Natural killer cell (primary cell): Measurements from ENCODE around the gene SEBOX. TPM values are rescaled to one million over a fixed set of nuclear protein-coding genes. Genes with fewer than 3 reads are reported as not detected.
A peak's percentile ranks its signal among the peaks of the same experiment; 100 is the strongest.

Experiments used
- ATAC-seq, 3 donors: fragments of 150-1000 bp in 2 of 3; fragments of 200-7000 bp in 1 of 3; cut with Tn5 transposase; 1 replicate in 1 of 3; 2 replicates in 2 of 3; pipeline ENCODE4 v1.10.0; 2021; ENCODE audit warnings: mild to moderate bottlenecking in 2 of 3, moderate library complexity in 2 of 3
- DNase-seq, 2 donors: peaks; one replicate each; pipeline versions ENCODE4 v3.0.0 to v3.0.0-alpha.2; 2013 to 2021; ENCODE audit warnings: mixed read lengths in 1 of 2
- H3K27ac ChIP-seq: one replicate; pipeline ENCODE4 v1.5.1; 2013; ENCODE audit warnings: mild to moderate bottlenecking, low read length
- H3K27me3 ChIP-seq: one replicate; pipeline ENCODE4 v1.6.1; 2013; ENCODE audit warnings: low read length; ENCODE audit not compliant: control insufficient read depth, insufficient read depth
- H3K36me3 ChIP-seq: one replicate; pipeline ENCODE4 v1.6.1; 2013; ENCODE audit warnings: low read length; ENCODE audit not compliant: control insufficient read depth, insufficient read depth
- H3K4me1 ChIP-seq: one replicate; pipeline ENCODE4 v1.6.1; 2013; ENCODE audit warnings: low read length; ENCODE audit not compliant: control insufficient read depth, insufficient read depth
- H3K4me3 ChIP-seq: one replicate; pipeline ENCODE4 v1.5.1; 2013; ENCODE audit warnings: low read length
- H3K9me3 ChIP-seq: one replicate; pipeline ENCODE4 v1.6.1; 2013; ENCODE audit warnings: low read length; ENCODE audit not compliant: control insufficient read depth, insufficient read depth
- H3K27ac Mint-ChIP-seq, 2 donors: one replicate each; pipeline ENCODE4 v1.8.0; 2022; ENCODE audit warnings: mild to moderate bottlenecking in 2 of 2, mixed read lengths in 2 of 2, moderate library complexity in 1 of 2
- H3K27me3 Mint-ChIP-seq, 2 donors: one replicate each; pipeline ENCODE4 v1.8.0; 2022; ENCODE audit warnings: low read depth in 2 of 2, mixed read lengths in 2 of 2
- H3K36me3 Mint-ChIP-seq: one replicate; pipeline ENCODE4 v1.8.0; 2022; ENCODE audit warnings: mixed read lengths
- H3K4me1 Mint-ChIP-seq, 2 donors: one replicate each; pipeline ENCODE4 v1.8.0; 2022; ENCODE audit warnings: mixed read lengths in 2 of 2
- H3K4me3 Mint-ChIP-seq: one replicate; pipeline ENCODE4 v1.8.0; 2022; ENCODE audit warnings: mild to moderate bottlenecking, moderate library complexity, mixed read lengths
- H3K9me3 Mint-ChIP-seq, 2 donors: one replicate each; pipeline ENCODE4 v1.8.0; 2022; ENCODE audit warnings: mixed read lengths in 2 of 2
- whole genome bisulfite sequencing: methylation state at CpG from one replicate; pipeline ENCODE4 v1.1.7; 2013; ENCODE audit warnings: missing lambda C conversion rate; ENCODE audit not compliant: insufficient coverage; 5-methylcytosine and 5-hydroxymethylcytosine counted together
- intact Hi-C: fragments of 100-400 bp; cut with micrococcal nuclease; formaldehyde crosslinking; loops from one replicate; pipeline ENCODE4 v1.14.2; 2022
- total RNA-seq, 4 donors: library from RNA; stranded (reverse); fragments of 120-200 nt in 1 of 4; gene quantifications; one replicate each; pipeline versions ENCODE4 v1.2.3 to v1.2.4, GENCODE V29; 2013 to 2022
- TF ChIP-seq, protein P1 (sequence below): fragments of 200-600 bp; IDR thresholded peaks from one replicate; pipeline ENCODE4 v1.8.0; 2022; ENCODE audit warnings: antibody characterized with exemption

Gene SEBOX
- total RNA-seq, 3 donors from 2014 or later (not counting 1 experiment from before 2014, with no cell fraction given): not detected

DNA sequence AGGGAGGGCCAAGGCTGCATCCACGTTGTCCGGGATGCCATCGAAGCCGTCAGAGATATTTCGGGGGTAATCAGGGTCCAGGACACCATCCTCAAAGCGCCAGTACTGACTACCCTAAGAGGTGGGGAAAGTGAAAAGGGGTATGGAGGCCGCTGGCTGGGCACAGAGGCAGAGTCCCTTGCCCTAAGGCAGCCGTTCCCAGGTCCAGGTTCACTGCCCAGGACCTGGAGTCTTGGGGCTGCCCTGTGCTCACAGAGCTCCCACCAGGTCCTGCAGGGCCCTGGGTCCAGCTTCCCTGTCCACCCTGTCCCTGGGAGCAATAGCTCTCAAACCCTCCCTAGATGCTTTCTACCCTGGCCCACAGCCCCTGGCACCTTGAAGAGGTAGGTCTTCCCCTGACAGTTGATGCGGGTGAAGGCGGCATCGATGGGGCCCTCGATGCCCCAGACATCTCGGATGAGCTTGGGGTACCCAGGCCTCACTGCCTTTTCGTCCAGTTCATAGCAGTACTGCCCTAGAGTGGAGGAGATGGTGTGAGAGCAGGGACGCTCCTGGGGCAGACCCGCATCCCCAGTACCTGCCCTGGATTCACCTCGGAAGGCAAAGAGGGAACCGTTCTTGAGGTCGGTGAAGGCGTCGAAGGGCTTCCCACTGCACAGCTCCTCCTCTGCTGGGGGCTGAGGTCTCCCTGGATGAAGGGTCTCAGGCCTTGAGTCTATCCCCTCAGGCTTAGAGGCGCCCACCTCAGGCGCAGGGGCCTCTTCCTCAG is 4.1 kb upstream of the SEBOX start:
- intact Hi-C loops: no loop called here
- peak overlapping the region; percentile 34 to 93 for H3K27ac Mint-ChIP-seq
- peaks cover 10 to 23% of the 10 kb centered on the region in 2 donors for H3K4me1 Mint-ChIP-seq
- H3K9me3 Mint-ChIP-seq: no peaks in the 10 kb centered on the region
- WGBS: 93% methylated on average over 23 of the region's 23 CpGs
- no peaks in the 10 kb centered on the region for H3K36me3 Mint-ChIP-seq
- DNase-seq (no peak), ATAC-seq (no peak)
- Histone ChIP-seq H3K4me3 (no peak overlapping the region), H3K27me3 (no peaks in the 10 kb centered on the region), H3K4me1 (peaks cover 23% of the 10 kb centered on the region), H3K9me3 (no peaks in the 10 kb centered on the region), H3K27ac (no peak overlapping the region), H3K36me3 (peaks cover 2% of the 10 kb centered on the region)
- TF ChIP-seq, protein P1, sequence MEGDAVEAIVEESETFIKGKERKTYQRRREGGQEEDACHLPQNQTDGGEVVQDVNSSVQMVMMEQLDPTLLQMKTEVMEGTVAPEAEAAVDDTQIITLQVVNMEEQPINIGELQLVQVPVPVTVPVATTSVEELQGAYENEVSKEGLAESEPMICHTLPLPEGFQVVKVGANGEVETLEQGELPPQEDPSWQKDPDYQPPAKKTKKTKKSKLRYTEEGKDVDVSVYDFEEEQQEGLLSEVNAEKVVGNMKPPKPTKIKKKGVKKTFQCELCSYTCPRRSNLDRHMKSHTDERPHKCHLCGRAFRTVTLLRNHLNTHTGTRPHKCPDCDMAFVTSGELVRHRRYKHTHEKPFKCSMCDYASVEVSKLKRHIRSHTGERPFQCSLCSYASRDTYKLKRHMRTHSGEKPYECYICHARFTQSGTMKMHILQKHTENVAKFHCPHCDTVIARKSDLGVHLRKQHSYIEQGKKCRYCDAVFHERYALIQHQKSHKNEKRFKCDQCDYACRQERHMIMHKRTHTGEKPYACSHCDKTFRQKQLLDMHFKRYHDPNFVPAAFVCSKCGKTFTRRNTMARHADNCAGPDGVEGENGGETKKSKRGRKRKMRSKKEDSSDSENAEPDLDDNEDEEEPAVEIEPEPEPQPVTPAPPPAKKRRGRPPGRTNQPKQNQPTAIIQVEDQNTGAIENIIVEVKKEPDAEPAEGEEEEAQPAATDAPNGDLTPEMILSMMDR: no peak
- no peaks in the 10 kb centered on the region for H3K27me3 Mint-ChIP-seq
- H3K4me3 Mint-ChIP-seq: peak overlapping the region; percentile 31

DNA sequence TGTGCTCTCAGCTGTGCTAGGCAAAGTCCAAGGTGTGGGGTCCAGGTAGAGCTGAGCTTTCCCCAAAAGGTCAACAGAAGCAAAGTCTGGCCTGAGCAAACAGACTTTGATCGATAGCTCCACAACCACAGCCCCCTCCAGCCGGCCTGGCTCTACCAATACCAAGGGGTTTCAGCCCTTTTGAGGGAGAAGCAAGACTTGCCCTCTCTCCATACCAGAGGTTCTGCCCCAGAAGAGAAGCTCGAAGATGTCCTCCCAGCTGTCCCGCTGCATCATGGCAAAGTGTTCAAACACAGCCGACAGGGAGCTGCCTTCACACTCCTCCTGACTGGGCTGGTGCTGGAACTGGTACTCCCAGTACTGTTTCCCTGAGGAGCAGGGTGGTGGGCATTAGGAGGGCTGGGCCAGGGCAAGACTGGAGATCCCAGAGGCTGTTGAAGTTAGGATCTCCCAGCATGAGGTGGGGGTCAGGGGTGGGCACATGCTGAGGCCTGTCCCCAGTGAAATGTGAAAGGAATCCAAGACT is 3.4 kb upstream of the SEBOX start:
- peaks cover 20% of the 10 kb centered on the region for H3K4me1 ChIP-seq
- H3K4me3 ChIP-seq: no peak overlapping the region
- H3K9me3 ChIP-seq: no peaks in the 10 kb centered on the region
- ATAC-seq (no peak), DNase-seq (no peak)
- H3K36me3 ChIP-seq: peaks cover 6% of the 10 kb centered on the region
- H3K27ac ChIP-seq: no peak overlapping the region
- H3K4me3 Mint-ChIP-seq: no peak overlapping the region
- WGBS: 92% methylated on average over 5 of the region's 5 CpGs
- no peak overlapping the region for H3K27ac Mint-ChIP-seq
- TF ChIP-seq, protein P1: no peak
- no peaks in the 10 kb centered on the region for H3K27me3 ChIP-seq
- no peaks in the 10 kb centered on the region for H3K27me3 Mint-ChIP-seq
- H3K4me1 Mint-ChIP-seq: peaks cover 7 to 20% of the 10 kb centered on the region in 2 donors
- no peaks in the 10 kb centered on the region for H3K9me3 Mint-ChIP-seq
- intact Hi-C loops: no loop called here
- H3K36me3 Mint-ChIP-seq: no peaks in the 10 kb centered on the region

DNA sequence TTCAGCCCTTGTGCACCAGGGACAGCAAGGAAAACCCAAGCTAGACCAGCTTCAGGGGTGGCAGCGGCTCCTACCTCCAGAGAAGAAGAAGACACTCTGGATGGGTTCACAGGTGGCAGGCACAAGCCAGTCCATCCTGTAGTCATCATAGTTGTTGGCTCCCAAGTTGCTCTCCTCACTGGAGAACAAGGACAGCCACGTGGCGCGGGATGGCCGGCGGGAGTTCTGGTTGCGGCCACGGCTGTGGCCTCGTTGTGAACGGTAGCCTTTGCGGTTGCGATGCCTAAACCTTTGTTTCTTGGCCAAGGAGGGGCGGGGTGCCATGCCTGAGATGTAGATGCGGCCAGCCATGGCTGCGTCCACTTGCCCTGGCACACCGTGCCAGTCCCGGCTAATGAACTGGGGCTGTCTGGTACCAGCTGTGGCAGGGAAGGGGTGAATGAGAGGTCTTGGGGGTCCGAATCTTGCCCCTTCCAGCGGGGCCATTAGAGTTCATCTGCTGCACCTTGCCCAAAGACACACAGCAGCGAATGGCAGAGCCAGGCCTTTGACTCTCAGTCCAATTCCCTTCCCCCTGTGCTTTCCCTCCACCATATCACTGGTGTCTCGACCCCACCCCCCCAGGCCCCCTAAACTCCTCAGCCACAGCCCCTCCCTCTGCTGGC is 2.8 kb upstream of the SEBOX start:
- no peaks in the 10 kb centered on the region for H3K27me3 Mint-ChIP-seq
- no peak overlapping the region for H3K27ac ChIP-seq
- WGBS: 94% methylated on average over 21 of the region's 21 CpGs
- intact Hi-C loops: no loop called here
- no peaks in the 10 kb centered on the region for H3K9me3 ChIP-seq
- H3K4me3 Mint-ChIP-seq: no peak overlapping the region
- TF ChIP-seq, protein P1: no peak
- no peak overlapping the region for H3K4me3 ChIP-seq
- DNase-seq (no peak), ATAC-seq (no peak)
- H3K36me3 ChIP-seq: peaks cover 10% of the 10 kb centered on the region
- no peaks in the 10 kb centered on the region for H3K9me3 Mint-ChIP-seq
- no peaks in the 10 kb centered on the region for H3K36me3 Mint-ChIP-seq
- no peaks in the 10 kb centered on the region for H3K27me3 ChIP-seq
- H3K4me1 Mint-ChIP-seq: peaks cover 1 to 15% of the 10 kb centered on the region in 2 donors
- no peak overlapping the region for H3K27ac Mint-ChIP-seq
- H3K4me1 ChIP-seq: peaks cover 15% of the 10 kb centered on the region
